Neural progenitor cell (in vitro differentiated cells): ENCODE measurements around the gene SLC46A3.

ENCODE experiments used
- EZH2 ChIP-seq: fragments of 200-600 bp; sonication (generic); IDR thresholded peaks from 2 replicates; pipeline ENCODE4 v1.6.1; 2017; ENCODE audit warnings: antibody characterized with exemption, mild to moderate bottlenecking, moderate library complexity
- EZH2phosphoT487 ChIP-seq: fragments of 200-600 bp; sonication (generic); IDR thresholded peaks from 2 replicates; pipeline ENCODE4 v1.6.1; 2017; ENCODE audit warnings: antibody characterized with exemption
- TF ChIP-seq, protein P1 (sequence below): fragments of 200-600 bp; sonication (generic); IDR thresholded peaks from 2 replicates; pipeline ENCODE4 v1.5.1; 2017; ENCODE audit warnings: antibody characterized with exemption, mild to moderate bottlenecking

DNA sequence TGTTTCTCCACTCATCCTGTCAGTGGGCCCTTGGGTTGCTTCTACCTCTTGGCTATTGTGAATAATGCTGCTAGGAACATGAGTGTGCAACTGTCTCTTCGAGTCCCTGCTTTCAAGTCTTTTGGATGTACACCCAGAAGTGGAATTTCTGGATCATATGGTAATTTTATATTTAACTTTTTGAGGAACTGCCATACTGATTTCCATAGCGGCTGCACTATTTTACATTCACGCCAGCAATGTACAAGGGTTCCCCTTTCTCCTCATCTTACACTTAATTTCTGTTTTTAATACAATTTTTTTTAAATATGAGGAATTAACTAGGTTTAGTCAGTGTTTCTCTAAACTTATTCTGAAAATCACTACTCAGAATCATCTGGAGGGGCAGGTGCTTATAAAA is 24.2 kb upstream of the SLC46A3 start:
- TF ChIP-seq, protein P1, sequence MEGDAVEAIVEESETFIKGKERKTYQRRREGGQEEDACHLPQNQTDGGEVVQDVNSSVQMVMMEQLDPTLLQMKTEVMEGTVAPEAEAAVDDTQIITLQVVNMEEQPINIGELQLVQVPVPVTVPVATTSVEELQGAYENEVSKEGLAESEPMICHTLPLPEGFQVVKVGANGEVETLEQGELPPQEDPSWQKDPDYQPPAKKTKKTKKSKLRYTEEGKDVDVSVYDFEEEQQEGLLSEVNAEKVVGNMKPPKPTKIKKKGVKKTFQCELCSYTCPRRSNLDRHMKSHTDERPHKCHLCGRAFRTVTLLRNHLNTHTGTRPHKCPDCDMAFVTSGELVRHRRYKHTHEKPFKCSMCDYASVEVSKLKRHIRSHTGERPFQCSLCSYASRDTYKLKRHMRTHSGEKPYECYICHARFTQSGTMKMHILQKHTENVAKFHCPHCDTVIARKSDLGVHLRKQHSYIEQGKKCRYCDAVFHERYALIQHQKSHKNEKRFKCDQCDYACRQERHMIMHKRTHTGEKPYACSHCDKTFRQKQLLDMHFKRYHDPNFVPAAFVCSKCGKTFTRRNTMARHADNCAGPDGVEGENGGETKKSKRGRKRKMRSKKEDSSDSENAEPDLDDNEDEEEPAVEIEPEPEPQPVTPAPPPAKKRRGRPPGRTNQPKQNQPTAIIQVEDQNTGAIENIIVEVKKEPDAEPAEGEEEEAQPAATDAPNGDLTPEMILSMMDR = no peak
- TF ChIP-seq EZH2 = no peak
- no peak for TF ChIP-seq EZH2phosphoT487
